GM19239 (cell line): ENCODE results near the gene UBE2H.
"Not testable (repeated sequence)": the region's sequence is repeated elsewhere in the genome, so short reads cannot be mapped to it uniquely, and the experiment has no call there.

Source experiments
- DNase-seq: peaks from one replicate; pipeline ENCODE4 v3.0.0; 2011; ENCODE audit warnings: low spot score; ENCODE audit not compliant: insufficient read length
- FAIRE-seq: peaks from 2 replicates; lab custom pipeline; 2011; peaks lifted over from hg19 to GRCh38; lab: Jason Lieb, UNC

UBE2H gene

DNA sequence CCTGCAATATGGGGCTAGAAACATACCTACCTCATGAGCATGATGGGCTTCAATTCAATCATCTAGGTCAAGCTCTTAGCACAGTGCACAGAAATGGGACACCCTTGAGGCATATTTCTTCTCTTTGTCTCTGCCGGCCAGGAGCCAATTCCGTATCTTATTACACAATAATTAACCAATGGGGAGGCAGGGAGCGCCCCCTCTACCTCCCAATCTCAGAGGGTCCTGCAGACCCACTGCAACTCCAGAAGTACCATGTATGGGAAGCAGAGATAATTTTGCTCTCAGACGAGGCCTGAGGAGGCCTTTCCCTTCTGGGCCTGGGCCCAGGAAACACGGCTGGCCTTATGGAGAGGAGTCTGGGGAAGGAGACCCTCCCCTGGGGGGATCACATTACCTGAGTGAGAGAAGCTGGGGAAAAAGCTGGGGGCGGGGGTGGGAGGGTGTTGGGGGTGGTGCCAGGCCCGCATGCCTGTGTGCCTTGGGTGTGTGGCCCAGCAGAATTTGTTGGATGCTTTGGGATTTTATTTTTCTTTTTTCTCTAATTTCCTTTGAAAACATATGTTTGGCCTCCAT lies 155.5 kb downstream of the UBE2H start:
- no peak for FAIRE-seq
- no peak for DNase-seq

DNA sequence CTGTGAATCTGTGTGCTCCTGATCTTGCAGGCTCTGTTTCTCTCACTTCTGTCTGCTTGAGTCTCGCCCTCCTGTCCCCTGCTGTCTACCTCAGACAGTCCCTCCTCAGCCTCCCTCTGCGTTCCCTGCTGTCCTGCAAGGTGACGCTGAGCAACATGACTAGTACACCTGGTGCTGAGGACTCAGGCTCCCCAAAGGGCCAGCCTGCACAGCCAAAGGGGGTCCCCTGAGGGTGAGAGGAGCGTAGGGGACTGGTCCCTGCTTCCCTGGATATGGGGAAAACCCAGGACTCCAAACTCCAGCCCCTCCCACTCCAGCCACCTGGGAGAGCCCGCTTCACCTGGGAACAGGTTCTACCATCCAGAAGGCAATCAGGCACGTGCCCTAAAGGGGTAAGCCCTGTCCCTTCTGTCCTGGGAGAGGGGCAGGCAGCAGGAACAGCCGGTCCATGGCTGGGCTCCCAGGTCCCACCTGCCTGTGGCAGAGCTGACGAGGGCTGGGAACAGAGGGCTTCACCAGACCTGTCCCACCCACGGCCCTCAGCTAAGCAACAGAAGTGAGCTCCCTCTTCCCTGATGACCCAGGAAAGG lies 156.5 kb downstream of the UBE2H start:
- DNase-seq, result no peak
- no peak for FAIRE-seq

- not testable (repeated sequence) for FAIRE-seq
Measured at GRCh38 chr7:129794461-129794860, 158.3 kb downstream of the UBE2H start.

DNA sequence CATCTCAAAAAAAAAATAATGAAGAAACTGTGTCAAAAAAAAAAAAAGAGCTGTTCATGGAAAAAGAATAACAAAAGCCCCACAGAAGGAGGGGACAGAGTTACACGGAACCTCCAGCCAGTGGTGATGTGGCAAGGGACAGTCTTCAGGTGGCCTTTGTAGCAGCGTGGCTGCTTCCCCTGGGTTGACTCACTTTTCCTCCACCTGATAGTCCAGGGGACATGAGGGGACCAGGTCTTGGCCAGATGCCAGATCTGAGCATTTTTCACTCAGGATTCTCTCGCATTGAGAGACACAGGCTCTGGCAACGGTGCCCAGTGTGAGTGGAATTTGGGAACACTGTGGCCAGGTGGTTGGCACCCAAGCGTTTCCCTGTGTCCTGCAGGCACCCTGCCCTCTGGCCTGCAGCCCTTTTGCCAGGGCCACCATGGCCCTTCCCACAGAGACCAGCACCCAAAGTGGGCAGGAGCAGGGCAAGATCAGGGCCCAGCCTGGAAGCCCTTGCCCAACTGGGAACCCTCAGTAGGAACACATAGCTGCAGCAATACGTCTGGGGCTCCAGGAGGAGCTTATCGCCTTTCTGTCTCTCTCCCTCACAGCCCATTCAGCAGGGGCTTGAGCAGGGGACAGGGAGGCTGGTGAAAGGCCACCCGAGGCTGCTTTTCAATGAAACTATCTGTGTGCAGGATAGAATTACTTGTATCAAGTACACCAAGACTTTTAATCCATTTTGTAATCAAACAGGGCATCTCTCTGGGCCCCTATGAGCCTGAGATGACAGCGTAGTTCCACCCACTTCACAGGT lies 159.1 kb downstream of the UBE2H start:
- FAIRE-seq (no peak), DNase-seq (no peak)

More at GRCh38 chr7:129794461-129794860, 158.3 kb downstream of the UBE2H start:
- DNase-seq, result not testable (repeated sequence)

DNA sequence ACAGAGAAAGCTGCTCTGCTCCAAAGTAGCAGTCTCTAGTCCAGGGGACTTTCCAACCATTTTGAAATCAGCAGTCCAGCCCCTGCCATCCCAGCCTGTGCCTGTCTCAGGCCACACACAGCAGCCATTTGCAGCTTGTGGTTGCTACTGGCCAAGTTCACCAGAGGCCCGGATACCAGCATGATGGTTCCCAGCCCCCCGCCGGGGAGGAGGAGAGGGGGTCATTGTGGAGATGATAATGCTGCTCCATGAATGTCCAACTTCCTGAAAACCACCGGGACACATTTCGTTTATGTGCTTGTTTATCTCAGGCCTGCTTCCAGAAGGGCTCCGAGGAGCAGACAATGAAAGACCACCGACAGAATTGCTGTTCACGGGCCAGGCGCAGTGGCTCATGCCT lies 160.0 kb downstream of the UBE2H start:
- DNase-seq (no peak), FAIRE-seq (no peak)

GRCh38 chr7:129790136-129790535 lies 162.6 kb downstream of the UBE2H start:
- FAIRE-seq, result no peak

GRCh38 chr7:129789652-129790051 lies 163.1 kb downstream of the UBE2H start:
- FAIRE-seq, result no peak
- DNase-seq, result no peak

More at GRCh38 chr7:129790136-129790535, 162.6 kb downstream of the UBE2H start:
- DNase-seq, result no peak

- DNase-seq (no peak), FAIRE-seq (no peak)
Measured at GRCh38 chr7:129789000-129789399, 163.8 kb downstream of the UBE2H start.

DNA sequence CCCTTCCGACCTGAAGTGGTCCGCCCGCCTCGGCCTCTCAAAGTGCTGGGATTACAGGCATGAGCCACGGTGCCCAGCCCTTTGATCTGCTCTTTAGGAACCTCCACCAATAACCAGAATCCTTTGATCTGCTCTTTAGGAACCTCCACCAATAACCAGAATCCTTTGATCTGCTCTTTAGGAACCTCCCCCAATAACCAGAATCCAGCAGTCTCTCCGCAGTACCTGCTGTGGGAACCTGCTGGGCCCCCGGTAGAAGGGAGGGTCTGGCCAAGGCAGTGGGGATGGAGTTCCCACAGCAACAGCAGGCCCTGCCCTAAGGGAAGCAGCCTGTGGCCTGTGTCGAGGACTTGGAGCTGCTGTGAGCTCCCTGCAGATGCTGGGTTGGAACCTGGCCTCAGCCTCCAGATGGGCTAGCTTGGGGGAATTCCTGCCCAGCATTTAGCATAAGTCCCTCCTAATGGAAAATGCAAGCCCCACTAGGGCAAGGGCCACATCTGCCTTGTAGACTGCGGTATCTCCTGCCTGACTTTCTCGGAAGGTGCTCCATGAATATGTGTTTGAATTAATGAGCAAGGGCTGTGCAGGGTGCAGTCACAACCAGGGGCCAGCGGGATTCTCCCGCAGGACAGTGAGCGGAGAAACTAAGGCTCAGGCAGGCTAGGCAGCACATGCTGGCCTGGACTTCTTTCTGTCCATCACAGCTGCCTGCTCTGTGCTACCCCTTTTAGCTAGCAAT lies 165.8 kb downstream of the UBE2H start:
- DNase-seq (no peak), FAIRE-seq (no peak)

- no peak for DNase-seq
Measured at GRCh38 chr7:129785685-129786514, 166.9 kb downstream of the UBE2H start.

GRCh38 chr7:129784783-129785684 lies 167.7 kb downstream of the UBE2H start:
- FAIRE-seq (peak; percentile 35), DNase-seq (no peak)

More at GRCh38 chr7:129785685-129786514, 166.9 kb downstream of the UBE2H start:
- FAIRE-seq, result no peak

DNA sequence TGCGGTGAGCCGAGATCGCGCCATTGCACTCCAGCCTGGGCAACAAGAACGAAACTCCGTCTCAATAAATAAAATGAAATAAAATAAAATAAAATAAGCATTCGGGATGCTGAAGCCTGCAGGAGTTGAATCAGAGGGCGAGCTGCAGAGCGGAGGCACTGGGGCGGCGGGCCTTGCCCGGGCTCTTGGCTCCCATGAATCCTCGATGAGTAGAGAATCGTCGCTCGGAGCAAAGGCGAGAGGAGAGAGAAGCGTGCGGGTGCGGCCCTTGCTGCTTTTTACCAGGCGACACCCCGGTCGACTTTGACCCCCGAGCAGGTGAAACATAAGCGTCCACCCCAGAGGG lies 168.3 kb downstream of the UBE2H start:
- DNase-seq (no peak), FAIRE-seq (no peak)

- no peak for FAIRE-seq
- no peak for DNase-seq
Measured at GRCh38 chr7:129783584-129783919, 169.2 kb downstream of the UBE2H start.

DNA sequence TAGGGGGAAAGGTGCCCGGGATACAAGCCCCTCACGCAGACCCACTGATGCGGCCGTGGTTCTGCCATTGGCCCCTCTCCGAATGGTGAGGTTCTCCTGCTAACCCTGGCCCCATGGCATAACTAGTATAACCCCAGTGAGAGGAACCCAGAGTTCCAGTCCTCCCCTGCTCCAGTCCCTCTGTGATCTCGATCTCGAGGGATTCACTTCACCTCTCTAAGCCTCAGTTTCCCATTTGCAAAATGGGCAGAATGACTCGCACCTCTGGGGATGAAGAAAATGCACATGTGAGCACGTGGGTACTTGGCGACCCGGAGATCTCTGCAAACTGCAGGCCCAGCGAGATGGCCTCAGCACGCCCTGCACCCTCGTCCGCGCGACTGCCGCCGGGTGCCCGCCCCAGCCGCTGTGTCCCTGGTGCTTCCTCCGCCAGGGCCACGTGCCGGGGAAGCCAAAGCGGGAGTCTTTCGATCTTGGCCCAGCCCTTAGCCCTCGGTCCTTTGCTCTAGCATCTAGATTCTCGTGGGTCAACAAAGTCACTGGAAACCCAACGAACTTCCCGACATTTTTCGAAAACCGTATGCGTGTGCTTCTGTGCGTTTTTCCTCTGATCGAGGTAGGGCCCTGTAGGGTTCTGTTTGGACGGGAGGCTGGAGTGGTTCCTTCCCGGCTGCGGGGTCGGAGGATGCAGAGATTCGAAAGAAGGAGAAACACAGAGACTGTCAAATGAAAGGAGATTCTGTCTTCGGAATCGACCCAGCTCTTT lies 169.8 kb downstream of the UBE2H start:
- no peak for FAIRE-seq
- DNase-seq, result no peak

- DNase-seq (no peak), FAIRE-seq (no peak)
Measured at GRCh38 chr7:129781928-129782817, 170.6 kb downstream of the UBE2H start.

DNA sequence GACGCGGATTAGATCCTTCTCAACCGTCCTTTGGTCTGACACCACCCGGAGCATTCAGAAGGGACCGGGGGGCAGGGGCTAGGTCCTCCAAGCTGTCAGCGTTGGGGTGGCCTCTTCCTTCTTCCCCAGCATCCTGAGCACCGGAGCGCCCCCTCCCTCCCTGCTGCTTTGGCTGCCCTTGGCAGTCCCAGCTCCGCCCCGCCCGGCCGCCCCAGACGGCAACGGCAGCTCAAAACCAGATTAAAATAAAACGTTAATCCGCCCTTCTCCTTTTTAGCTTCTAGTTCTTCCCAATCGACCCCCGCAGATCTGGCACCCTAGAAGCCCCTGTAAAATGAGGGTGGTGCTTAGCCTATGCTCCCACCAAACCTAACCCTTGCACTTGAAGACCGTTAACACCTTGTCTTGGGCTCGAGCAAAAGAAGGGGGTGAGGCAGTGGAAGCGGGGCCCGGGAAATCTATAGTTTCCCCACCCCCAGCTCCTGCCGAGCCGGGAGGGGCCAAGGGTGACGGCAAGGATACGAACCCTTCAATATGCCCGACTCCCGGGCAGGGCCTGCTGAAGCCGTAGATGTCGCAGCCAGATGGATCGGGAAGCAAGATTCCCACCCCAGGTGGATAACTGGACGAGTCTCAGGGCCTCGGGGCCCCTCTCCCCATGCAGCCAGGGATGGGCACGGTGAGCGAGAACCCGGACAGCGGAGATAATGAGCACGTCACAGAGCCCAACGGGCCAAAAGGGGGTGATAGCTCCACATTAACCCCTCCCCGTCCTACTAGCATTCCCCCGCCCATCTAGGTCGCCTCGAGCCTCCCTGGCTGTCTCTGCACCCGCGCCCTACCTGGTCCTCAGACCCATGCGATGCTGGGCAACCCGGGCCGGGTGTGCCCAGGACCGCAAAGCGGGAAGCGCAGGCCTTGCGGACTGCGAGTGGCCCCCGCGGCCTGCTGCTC lies 171.5 kb downstream of the UBE2H start:
- DNase-seq, result no peak
- no peak for FAIRE-seq
